Hypothalamus (tissue), 51 donors: ENCODE results near the gene MYO19.

Source experiments
- DNase-seq, 51 donors: peaks; one replicate each; lab custom pipeline; 2025; lab: John Stamatoyannopoulos, UW

Gene MYO19

GRCh38 chr17:36534840-36535668 is at the start of gene MYO19, which contains the start of gene PIGW:
MYO19 (minus strand) TSS chr17:36534868; CDS start chr17:36532538, 2,330 bp downstream.
PIGW (plus strand) TSS chr17:36534987; CDS start chr17:36537102, 2,115 bp downstream.
- peak; percentile 41 to 91 (median 77) for DNase-seq

- no peak for DNase-seq
Observed at GRCh38 chr17:36583787-36584186, 49.1 kb upstream of the MYO19 start.

GRCh38 chr17:36578671-36579070 is 44.0 kb upstream of the MYO19 start:
- peak in 1 of 51 donors; percentile 6 for DNase-seq

- no peak for DNase-seq
Observed at GRCh38 chr17:36576793-36577192, 42.1 kb upstream of the MYO19 start.

- no peak for DNase-seq
Observed at GRCh38 chr17:36575028-36575427, 40.4 kb upstream of the MYO19 start.

- no peak for DNase-seq
Observed at GRCh38 chr17:36566081-36566480, 31.4 kb upstream of the MYO19 start.

- DNase-seq, result no peak
Observed at GRCh38 chr17:36553459-36553858, 18.8 kb upstream of the MYO19 start.

GRCh38 chr17:36550491-36551417 is 16.1 kb upstream of the MYO19 start:
- no peak for DNase-seq

GRCh38 chr17:36547776-36548175 is 13.1 kb upstream of the MYO19 start:
- DNase-seq, result no peak

GRCh38 chr17:36546418-36547093 is 11.9 kb upstream of the MYO19 start:
- DNase-seq, result no peak

- peak in 50 of 51 donors; percentile 71 to 98 (median 93) for DNase-seq
Observed at GRCh38 chr17:36545465-36546417, 11.1 kb upstream of the MYO19 start.

GRCh38 chr17:36545077-36545464 is 10.4 kb upstream of the MYO19 start:
- peak in 25 of 51 donors; percentile 67 to 95 (median 84) for DNase-seq

GRCh38 chr17:36544307-36545076 is 9.8 kb upstream of the MYO19 start, which contains the start of gene GGNBP2:
GGNBP2 (plus strand) TSS chr17:36544919; CDS start chr17:36545725, 806 bp downstream.
- peak in 50 of 51 donors; percentile 67 to 94 (median 83) for DNase-seq

GRCh38 chr17:36544044-36544306 is 9.3 kb upstream of the MYO19 start:
- peak in 18 of 51 donors; percentile 8 to 56 (median 26) for DNase-seq

- no peak for DNase-seq
Observed at GRCh38 chr17:36542755-36543154, 8.1 kb upstream of the MYO19 start.

GRCh38 chr17:36540696-36541095 is 6.0 kb upstream of the MYO19 start:
- DNase-seq, result no peak

- DNase-seq, result no peak
Observed at GRCh38 chr17:36535669-36536081, 1.0 kb upstream of the MYO19 start.

GRCh38 chr17:36533935-36534839 is 481 bp downstream of the MYO19 start:
- DNase-seq, result peak in 25 of 51 donors; percentile 3 to 63 (median 24)
